Neural progenitor cell (in vitro differentiated cells): Measurements from ENCODE around the gene CHPF.

ENCODE experiments used
- CTCF ChIP-seq: fragments of 200-600 bp; sonication (generic); IDR thresholded peaks from 2 replicates; pipeline ENCODE4 v1.5.1; 2017; ENCODE audit warnings: antibody characterized with exemption, mild to moderate bottlenecking
- EZH2phosphoT487 ChIP-seq: fragments of 200-600 bp; sonication (generic); IDR thresholded peaks from 2 replicates; pipeline ENCODE4 v1.6.1; 2017; ENCODE audit warnings: antibody characterized with exemption

- TF ChIP-seq CTCF, result no peak
- no peak for TF ChIP-seq EZH2phosphoT487
Measured at GRCh38 chr2:219544567-219544966, 958 bp upstream of the CHPF start.
